Measurements from ENCODE around the gene TMEM154. TPM values are rescaled to one million over a fixed set of nuclear protein-coding genes. Genes with fewer than 3 reads are reported as not detected.

TMEM154 gene
- total RNA-seq, 2 experiments from 2014 or later, result 13.6 to 16.7 TPM

- H3K27ac Mint-ChIP-seq, result no peak overlapping the region
- no peak for ATAC-seq (ENCODE audit: poor library complexity)
- no peaks in the 10 kb centered on the region for H3K9me3 Mint-ChIP-seq
- Histone ChIP-seq H3K27me3 (ENCODE audit: control insufficient read depth in 1 of 2, insufficient read depth in 2 of 2, low read length in 2 of 2) (no peaks in the 10 kb centered on the region), H3K9me3 (ENCODE audit: control insufficient read depth in 1 of 2, insufficient read depth in 1 of 2, low read length in 2 of 2) (no peaks in the 10 kb centered on the region), H3K36me3 (ENCODE audit: insufficient read depth, low read length) (no peaks in the 10 kb centered on the region), H3K4me1 (ENCODE audit: insufficient read depth, low read length) (no peaks in the 10 kb centered on the region), H3K4me3 (ENCODE audit: low read length) (no peak overlapping the region), H3K27ac (ENCODE audit: low read depth in 1 of 2, low read length in 2 of 2) (no peak overlapping the region)
- intact Hi-C loops (cut with DNase I, micrococcal nuclease), result loop anchor here in 1 of 2 experiments (10.0 kb wide), 1 partner anchor 1285 kb away; the partner anchor contains the start of gene FHIP1A
- no peak overlapping the region for H3K4me3 Mint-ChIP-seq
- TF ChIP-seq, protein P1, sequence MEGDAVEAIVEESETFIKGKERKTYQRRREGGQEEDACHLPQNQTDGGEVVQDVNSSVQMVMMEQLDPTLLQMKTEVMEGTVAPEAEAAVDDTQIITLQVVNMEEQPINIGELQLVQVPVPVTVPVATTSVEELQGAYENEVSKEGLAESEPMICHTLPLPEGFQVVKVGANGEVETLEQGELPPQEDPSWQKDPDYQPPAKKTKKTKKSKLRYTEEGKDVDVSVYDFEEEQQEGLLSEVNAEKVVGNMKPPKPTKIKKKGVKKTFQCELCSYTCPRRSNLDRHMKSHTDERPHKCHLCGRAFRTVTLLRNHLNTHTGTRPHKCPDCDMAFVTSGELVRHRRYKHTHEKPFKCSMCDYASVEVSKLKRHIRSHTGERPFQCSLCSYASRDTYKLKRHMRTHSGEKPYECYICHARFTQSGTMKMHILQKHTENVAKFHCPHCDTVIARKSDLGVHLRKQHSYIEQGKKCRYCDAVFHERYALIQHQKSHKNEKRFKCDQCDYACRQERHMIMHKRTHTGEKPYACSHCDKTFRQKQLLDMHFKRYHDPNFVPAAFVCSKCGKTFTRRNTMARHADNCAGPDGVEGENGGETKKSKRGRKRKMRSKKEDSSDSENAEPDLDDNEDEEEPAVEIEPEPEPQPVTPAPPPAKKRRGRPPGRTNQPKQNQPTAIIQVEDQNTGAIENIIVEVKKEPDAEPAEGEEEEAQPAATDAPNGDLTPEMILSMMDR (IDR thresholded peaks at IDR 0.05), result no peak
- ChIA-PET CTCF (no interaction called here), POLR2A (no interaction called here)
- no peaks in the 10 kb centered on the region for H3K27me3 Mint-ChIP-seq
- H3K36me3 Mint-ChIP-seq (ENCODE audit: low read depth), result no peaks in the 10 kb centered on the region
- H3K4me1 Mint-ChIP-seq (ENCODE audit: low read depth), result no peaks in the 10 kb centered on the region
- no peak for DNase-seq
Observed at GRCh38 chr4:152689615-152690501, 10.1 kb upstream of the TMEM154 start.

GRCh38 chr4:152687974-152688599, 8.3 kb upstream of the TMEM154 start:
- intact Hi-C loops (cut with DNase I, micrococcal nuclease), result loop anchor here in 1 of 2 experiments (10.0 kb wide), 1 partner anchor 1283 kb away; the partner anchor contains the start of gene FHIP1A
- Mint-ChIP-seq H3K4me3 (no peak overlapping the region), H3K36me3 (ENCODE audit: low read depth) (no peaks in the 10 kb centered on the region), H3K27ac (no peak overlapping the region), H3K9me3 (no peaks in the 10 kb centered on the region), H3K4me1 (ENCODE audit: low read depth) (no peaks in the 10 kb centered on the region), H3K27me3 (no peaks in the 10 kb centered on the region)
- no peak for DNase-seq
- Histone ChIP-seq H3K36me3 (ENCODE audit: insufficient read depth, low read length) (no peaks in the 10 kb centered on the region), H3K27ac (ENCODE audit: low read depth in 1 of 2, low read length in 2 of 2) (no peak overlapping the region), H3K9me3 (ENCODE audit: control insufficient read depth in 1 of 2, insufficient read depth in 1 of 2, low read length in 2 of 2) (no peaks in the 10 kb centered on the region), H3K4me3 (ENCODE audit: low read length) (no peak overlapping the region), H3K27me3 (ENCODE audit: control insufficient read depth in 1 of 2, insufficient read depth in 2 of 2, low read length in 2 of 2) (no peaks in the 10 kb centered on the region), H3K4me1 (ENCODE audit: insufficient read depth, low read length) (no peaks in the 10 kb centered on the region)
- ChIA-PET CTCF (interaction anchor here (0.7 kb wide), 1 partner anchor 717 kb away, joined by 3 read pairs; no protein-coding TSS in a partner anchor), POLR2A (no interaction called here)
- TF ChIP-seq, protein P1 (IDR thresholded peaks at IDR 0.05), result no peak
- ATAC-seq (ENCODE audit: poor library complexity), result no peak

DNA sequence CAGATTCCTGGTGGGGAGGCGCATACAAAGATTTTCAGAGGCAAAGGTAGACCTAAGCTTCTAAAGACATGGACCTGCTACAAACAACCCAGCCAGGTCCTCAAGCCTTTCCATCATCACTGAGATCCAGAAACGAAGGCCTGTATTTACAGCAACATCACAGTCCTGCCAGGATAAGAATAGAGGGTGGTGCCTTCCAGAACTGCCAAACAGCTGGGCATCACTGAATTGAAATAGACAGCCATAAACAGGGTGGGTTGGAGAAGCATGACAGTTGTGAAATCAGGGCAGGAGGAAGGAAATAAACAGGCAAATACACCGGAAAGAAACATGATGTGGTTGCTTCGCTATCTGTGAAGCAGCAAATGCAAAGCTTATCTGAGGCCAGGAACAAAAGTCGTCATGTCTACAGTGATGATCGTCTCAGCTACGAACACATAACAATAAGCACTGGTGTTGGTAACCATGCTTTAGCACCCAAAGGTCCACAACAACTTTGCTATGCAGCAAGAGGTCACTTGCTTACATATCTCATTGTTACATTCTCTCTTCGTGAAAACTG, 6.7 kb upstream of the TMEM154 start:
- POLR2A ChIA-PET, result interaction anchor here (0.7 kb wide), 1 partner anchor 92 kb away, joined by 4 read pairs; no protein-coding TSS in a partner anchor
- intact Hi-C loops (cut with DNase I, micrococcal nuclease), result loop anchor here in 1 of 2 experiments (10.0 kb wide), 1 partner anchor 1282 kb away; the partner anchor contains the start of gene FHIP1A

More for the DNA sequence above, 6.7 kb upstream of the TMEM154 start:
- H3K27me3 Mint-ChIP-seq, result no peaks in the 10 kb centered on the region
- H3K4me3 Mint-ChIP-seq, result no peak overlapping the region
- H3K27me3 ChIP-seq (ENCODE audit: control insufficient read depth in 1 of 2, insufficient read depth in 2 of 2, low read length in 2 of 2), result no peaks in the 10 kb centered on the region
- H3K9me3 Mint-ChIP-seq, result no peaks in the 10 kb centered on the region
- H3K9me3 ChIP-seq (ENCODE audit: control insufficient read depth in 1 of 2, insufficient read depth in 1 of 2, low read length in 2 of 2), result no peaks in the 10 kb centered on the region
- H3K4me3 ChIP-seq (ENCODE audit: low read length), result no peak overlapping the region
- no peaks in the 10 kb centered on the region for H3K4me1 ChIP-seq (ENCODE audit: insufficient read depth, low read length)
- H3K4me1 Mint-ChIP-seq (ENCODE audit: low read depth), result no peaks in the 10 kb centered on the region
- ATAC-seq (ENCODE audit: poor library complexity), result no peak
- DNase-seq, result no peak
- TF ChIP-seq, protein P1 (IDR thresholded peaks at IDR 0.05), result no peak
- no peak overlapping the region for H3K27ac Mint-ChIP-seq
- H3K27ac ChIP-seq (ENCODE audit: low read depth in 1 of 2, low read length in 2 of 2), result no peak overlapping the region
- no peaks in the 10 kb centered on the region for H3K36me3 ChIP-seq (ENCODE audit: insufficient read depth, low read length)
- H3K36me3 Mint-ChIP-seq (ENCODE audit: low read depth), result no peaks in the 10 kb centered on the region
- CTCF ChIA-PET, result no interaction called here
